ENCODE data around the gene RFX7.

RFX7 gene

DNA sequence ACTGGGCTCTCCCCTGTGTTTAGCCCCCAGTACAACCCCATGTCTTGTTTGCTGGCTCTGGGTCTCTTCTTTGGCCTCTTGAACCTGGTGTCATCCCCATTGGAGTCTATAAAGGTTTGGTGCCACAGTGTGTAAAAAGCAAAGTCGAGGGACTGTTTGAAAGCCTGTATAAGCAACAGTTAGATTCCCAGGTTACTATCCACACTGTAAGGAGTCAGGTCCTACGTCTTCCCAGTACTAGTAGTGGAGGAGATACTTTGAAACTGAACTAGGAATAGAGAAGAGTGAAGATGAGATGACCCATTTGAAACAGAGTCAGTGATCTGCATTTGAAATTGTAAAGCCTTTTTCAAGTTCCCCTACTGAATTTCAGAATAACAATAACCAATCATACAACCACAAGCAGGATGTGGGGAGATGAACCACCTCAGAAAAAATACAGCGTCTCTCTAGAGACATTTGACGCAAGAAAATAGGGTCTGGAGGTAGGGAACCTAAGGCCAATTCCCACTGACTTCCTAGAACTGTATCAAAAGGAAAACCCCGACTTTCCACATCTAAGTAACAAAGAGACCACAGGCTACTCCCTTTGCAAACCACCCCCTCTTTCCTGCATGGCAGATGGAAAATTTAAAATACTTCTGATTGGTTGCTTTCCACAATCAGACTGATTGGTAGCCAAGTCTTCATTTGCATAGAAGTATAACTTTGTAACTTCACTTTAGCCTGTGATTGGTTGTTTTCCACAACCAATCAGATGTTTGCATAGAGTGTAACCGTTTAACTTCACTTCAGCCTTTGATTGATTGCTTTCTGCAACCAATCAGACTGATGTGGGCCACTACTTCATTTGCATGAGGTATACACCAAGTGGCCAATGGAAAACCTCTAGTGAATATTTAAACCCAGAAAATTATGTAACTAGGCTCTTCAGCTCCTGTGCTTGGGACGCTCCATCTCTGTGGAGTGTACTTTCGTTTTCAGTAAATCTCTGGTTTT lies 200.4 kb downstream of the RFX7 start:
- peak in 4 of 5 donors; percentile 26 to 70 (median 44) for DNase-seq

DNA sequence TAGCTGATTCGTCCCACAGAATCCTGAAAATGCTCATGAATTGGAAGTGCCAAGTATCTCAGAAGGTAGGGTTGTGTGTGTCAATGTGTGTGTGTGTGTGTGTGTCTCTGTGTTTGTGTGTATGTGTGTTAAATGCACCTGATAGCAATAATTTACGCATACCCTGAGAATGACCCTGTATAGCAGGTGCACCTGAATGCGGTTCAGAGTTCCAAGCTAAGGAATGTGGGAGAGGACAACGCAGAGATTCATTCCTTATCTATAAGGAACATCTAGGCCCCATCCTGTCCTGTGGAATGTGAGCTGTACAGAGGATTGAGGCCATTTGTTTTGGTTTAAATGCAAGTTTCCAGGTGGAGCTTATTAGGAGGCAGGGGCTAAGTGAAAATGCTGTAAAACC lies 201.2 kb downstream of the RFX7 start:
- no peak for DNase-seq

DNA sequence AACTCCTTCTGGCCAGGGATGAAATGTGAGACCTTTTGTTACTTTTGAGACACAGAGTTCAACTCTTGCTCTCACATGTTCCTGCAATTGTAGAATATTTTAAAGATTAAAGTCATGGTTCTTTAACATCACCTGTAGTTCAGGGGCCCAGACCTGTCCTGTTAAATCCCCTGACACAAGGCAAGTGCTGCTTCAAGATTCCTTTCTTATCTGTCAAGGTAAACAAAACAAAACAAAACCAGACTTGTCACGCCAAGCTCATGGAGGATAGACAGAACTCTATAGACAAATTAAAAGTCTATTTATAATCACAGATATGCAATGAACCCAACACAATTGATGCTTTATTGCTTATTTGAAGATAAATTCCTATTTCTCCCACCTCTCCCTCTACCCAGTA lies 201.6 kb downstream of the RFX7 start:
- no peak for DNase-seq

DNA sequence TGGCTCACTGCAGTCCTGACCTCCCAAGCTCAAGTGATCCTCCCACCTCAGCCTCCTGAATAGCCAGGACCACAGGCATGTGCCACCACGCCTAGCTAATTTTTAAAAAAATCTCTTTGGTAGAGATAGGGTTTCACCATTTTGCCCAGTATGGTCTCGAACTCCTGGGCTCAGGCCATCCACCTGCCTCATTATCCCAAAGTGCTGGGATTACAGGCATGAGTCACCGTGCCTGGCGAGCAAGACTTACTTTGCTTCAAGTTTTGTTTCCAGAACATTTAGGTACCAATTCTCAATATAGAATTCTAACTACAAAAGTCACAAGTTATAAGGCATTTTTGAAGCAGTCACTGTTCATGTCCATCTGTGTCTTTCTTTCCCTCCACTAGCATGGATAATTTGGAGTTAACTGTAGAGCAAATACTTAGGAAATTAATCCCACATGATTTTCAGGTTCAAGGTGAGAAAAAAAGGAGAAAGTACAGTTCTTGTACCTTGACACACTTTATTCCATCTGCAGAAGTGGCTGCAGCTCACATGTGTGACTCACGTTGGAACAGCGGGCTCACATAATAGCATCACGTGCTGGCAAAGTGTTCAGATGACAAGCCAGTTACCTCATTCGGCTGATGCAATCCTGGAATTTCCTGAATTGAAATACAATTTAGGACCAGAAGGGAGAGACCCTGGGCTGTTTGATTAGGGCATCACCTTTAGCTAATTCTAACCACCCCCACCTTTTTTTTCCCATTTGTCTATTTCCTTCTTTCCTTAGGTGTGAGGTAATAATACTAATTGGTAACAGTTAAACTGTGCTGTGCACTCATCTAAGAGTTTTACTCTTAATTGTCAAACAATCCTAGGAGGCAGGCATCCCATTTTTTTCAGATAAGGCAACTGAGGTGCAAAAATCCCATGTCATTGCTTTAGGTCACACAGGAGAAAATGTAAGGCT lies 203.3 kb downstream of the RFX7 start:
- DNase-seq: peak in 1 of 5 donors; percentile 12

DNA sequence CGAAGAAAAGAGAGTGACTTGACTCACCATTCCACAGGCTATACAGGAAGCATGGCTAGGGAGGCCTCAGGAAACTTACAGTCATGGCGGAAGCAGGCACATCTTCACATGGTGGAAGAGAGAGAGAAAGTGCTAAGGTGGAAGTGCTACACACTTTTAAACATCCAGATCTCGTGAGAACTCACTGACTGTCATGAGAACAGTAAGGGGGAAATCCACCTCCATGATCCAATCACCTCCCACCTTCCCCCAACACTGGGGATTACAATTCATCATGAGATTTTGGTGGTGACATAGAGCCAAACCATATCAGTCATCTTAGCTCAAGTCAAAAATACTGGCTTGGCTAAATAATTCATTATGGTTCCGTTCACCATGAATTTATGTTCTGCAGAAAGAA lies 205.0 kb downstream of the RFX7 start:
- DNase-seq: no peak

DNA sequence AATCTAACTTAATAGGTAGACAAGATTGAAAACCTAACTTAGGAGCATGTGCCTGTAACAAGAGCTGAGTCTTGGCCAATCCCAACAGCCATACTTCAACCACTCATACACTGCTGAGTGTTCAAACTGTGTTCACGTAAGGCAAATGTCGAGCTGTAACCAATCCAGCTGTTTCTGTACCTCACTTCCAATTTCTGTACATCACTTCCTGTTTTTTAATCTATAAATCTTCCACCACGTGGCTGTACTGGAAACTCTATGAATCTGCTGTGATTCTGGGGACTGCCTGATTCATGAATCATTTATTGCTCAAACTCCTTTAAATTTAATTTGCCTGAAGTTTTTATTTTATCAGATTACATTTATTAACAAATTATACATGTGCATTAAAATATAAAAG lies 205.7 kb downstream of the RFX7 start:
- peak in 2 of 5 donors; percentile 21 to 24 for DNase-seq
